Suprapubic skin (tissue), 4 donors: ENCODE data around the gene FANK1.
"Not testable (repeated sequence)": the region's sequence is repeated elsewhere in the genome, so short reads cannot be mapped to it uniquely, and the experiment has no call there.

Experiments used
- CTCF ChIP-seq, 2 donors: fragments of 200-600 bp in 1 of 2; fragments of 450-650 bp in 1 of 2; sonication (generic) in 1 of 2; IDR thresholded peaks; one replicate each; pipeline ENCODE4 v1.5.1; 2016 to 2019; ENCODE audit warnings: antibody characterized with exemption in 2 of 2, mild to moderate bottlenecking in 1 of 2, moderate library complexity in 1 of 2
- POLR2A ChIP-seq, 2 donors: fragments of 450-650 bp; IDR thresholded peaks; one replicate each; pipeline ENCODE4 v1.6.1; 2017; ENCODE audit warnings: antibody characterized with exemption in 2 of 2, mild to moderate bottlenecking in 2 of 2, moderate library complexity in 2 of 2
- POLR2AphosphoS5 ChIP-seq, 3 donors: sonication (generic); formaldehyde crosslinking; IDR thresholded peaks; one replicate each; pipeline ENCODE4 v1.6.1; 2017; ENCODE audit warnings: antibody characterized with exemption in 3 of 3

DNA sequence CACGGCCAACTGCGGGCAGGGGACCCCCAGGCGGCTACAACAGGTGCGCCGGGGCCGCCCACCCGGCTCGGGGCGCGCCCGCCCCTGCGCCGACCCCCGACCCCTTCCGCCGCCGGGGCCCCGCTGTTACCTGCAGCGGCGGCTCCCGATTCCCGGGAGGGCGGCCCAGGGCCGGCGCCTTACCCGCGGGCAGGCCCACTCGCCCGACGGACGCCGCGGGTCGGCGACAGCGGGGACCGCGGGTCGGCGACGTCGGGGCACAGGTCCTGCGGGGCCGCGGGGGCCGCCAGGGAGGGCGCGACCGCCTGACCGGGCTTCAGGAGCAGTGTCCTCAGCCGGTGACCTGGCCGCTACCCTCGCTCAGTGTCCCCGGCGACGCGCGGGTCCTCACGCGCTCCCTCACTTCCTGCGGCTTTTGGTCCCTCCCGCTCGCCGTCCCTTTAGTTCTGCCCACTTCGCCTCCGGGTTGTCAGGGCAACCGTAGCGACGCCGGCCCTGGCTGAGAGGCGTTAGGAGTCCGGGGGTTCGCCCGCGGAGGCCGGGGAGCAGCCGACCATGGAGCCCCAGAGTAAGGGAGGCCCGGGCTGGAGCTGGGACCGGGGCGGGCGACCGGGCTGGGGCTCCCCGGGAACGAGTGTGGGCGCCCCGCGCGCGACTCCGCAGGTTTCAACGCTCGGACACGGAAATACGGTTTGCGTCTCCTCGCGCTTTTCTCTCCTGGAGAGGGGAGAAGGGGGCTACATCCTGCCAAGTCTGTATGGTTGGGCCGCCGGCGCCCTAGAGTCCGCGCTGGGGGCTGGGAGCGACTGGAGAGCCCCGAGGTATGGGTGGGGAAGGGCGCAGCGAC, at the start of gene FANK1:
- not testable (repeated sequence) for TF ChIP-seq CTCF (IDR thresholded peaks at IDR 0.05)
- TF ChIP-seq POLR2A (IDR thresholded peaks at IDR 0.05) (peak in 1 of 2 donors; percentile 58), POLR2AphosphoS5 (IDR thresholded peaks at IDR 0.05) (peak in 1 of 3 donors; percentile 84)
